NCI-H226 (cell line): Measurements from ENCODE around the gene PAK5.

Experiments used
- DNase-seq: peaks from one replicate; pipeline ENCODE4 v3.0.0-alpha.2; 2015

PAK5 gene

GRCh38 chr20:9838378-9839295, at the start of gene PAK5:
TSS of gene PAK5 (minus strand) at chr20:9839076. CDS start at chr20:9644328, 194,748 bp downstream.
- DNase-seq: no peak

DNA sequence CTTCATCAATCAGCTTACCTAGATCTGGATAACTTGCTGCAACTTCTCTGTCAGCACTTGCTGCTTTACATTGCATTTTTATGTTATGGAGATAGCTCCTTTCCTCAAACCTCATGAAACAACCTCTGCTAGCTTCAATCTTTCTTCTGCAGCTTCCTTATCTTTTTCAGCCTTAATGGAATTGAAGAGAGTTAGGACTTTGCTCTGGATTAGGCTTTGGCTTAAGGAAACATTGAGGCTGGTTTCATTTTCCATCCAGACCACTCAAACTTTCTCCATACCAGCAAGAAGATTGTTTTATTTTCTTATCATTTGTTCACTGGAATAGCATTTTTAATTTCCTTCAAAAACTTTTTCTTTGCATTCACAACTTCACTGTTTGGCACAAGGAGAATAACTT, 48.8 kb upstream of the PAK5 start:
- DNase-seq: no peak

DNA sequence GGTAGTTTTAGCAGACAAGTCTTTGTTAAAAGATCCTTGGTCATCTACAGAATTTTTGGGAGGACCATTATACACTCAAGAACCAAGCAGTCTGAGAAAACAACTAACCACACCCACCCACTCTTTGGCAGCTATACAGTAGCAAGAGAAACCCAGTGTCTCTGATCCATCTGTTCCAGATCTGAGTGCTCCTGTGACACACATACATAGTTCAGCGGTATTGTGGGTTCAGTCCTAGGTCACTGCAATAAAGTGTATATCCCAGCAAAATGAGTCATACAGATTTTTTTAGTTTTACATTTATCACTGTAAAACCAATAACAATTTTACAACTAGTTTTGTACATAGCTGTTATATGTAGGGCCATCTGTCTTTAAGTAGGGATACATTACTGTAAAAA, 47.4 kb upstream of the PAK5 start:
- DNase-seq: no peak

DNA sequence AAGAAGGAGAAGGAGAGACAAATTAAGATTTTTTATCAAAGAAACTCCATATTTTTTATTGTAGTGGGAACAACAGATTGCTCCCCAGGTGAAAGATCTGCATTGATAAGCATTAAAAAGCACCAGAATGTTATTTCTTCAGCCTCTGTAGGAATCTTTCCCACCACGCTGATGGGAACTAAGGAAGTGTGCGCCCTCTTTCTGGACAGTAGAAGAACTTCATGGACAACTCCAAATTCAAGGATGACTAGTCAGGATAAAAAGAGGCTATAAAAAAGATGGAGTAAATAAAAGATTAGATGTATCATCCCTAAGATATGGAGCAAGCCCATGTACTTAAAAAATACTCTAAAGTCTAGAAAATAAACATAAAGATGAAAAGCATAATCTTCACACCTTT, 45.8 kb upstream of the PAK5 start:
- no peak for DNase-seq

DNA sequence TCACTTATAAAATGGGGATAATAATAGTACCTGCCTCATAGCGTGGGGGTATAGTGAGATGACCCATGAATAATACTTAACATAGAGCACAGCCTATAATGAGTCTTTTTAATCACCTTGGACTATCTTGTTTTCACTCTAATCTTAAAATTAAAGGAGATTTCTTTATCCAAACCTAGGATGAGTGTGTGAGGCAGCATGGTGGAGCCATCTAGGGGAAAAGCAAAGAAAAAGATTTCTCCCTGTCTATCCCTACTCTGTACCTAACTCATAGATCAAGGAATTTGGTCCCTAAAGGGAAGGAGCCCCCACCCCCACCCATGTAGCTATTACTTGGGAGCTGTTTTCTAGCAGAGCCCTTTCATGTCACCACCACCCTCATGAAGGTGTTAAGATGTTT, 45.2 kb upstream of the PAK5 start:
- no peak for DNase-seq

- DNase-seq: no peak
Measured at GRCh38 chr20:9877932-9878495, 39.1 kb upstream of the PAK5 start.

GRCh38 chr20:9867196-9867980, 28.5 kb upstream of the PAK5 start:
- no peak for DNase-seq

DNA sequence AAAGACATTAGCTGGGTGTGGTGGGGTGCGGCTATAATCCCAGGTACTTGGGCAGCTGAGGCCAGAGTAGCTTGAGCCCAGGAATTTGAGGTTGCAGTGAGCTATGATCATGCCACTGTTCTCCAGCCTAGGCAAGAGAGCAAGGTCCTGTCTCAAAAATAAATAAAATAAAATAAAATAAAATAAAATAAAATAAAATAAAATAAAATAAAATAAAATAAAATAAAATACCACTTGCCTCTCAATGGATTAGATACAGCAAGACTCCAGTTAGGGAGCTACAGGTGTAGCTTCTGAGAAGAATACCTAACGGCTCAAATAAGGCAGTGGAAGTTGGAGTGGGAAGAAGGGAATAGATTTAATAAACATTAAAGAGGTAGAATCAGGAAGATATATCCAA, 13.7 kb upstream of the PAK5 start:
- DNase-seq: no peak

- DNase-seq: no peak
Measured at GRCh38 chr20:9839626-9840025, 750 bp upstream of the PAK5 start.

- DNase-seq: no peak
Measured at GRCh38 chr20:9838035-9838377, 870 bp downstream of the PAK5 start.

GRCh38 chr20:9837634-9838033, 1.2 kb downstream of the PAK5 start:
- DNase-seq: no peak

DNA sequence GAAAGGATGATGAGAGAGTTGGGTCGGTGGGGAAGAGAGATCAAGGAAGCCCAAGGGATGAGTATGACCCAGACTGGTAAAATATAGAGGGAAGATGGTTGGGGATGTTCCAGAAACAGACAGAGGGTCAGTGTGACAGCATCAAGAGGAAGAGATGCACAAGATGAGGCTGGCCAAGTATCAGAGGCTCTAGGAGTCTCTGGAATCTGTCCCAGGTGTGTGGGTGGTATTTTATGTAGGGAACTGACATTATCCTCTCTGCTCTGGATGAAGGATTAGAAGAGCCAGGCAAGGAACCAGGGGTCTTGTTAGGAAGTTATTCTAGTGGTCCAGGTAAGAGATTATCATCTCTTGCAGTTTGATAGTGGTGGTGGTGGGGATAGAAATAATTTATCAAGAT, 3.6 kb downstream of the PAK5 start:
- DNase-seq: no peak

DNA sequence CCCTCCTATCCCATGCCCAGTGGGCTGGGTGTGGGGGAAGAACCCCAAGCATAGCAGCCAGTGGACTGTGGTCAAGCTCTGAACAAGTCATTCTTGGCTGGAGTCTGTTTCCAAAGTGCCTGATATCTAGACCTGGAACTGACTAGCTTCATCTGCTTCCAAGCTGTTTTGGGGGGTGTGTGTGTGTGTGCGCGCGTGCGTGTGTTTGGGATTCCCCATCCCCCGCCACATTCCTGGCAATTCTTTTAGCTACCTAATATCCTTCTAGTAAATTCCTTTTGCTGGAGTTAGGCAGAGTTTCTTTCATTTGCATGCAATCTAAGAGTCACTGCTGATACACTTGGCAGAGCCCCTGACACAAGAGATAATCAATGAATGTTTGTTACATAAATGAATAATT, 7.8 kb downstream of the PAK5 start:
- DNase-seq: no peak

DNA sequence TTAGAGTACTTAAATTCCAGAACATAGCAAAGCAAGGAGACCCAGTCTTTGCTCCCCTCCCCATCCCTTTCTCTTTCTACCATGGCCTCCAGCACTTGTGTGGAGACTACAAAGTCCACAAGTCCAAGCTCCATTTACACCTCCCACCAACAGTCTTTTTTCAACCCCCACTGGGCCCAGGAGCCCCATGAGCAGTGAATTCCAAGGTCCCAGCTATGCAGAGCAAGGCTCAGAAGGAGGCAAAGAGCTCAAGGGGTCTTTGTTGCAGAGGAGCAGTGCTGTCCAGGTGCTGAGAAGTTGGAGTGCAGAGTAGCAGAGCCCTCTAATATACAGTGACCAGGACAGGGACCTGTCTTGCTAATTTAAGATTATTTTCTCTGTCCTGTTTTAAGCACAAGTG, 9.0 kb downstream of the PAK5 start:
- no peak for DNase-seq

DNA sequence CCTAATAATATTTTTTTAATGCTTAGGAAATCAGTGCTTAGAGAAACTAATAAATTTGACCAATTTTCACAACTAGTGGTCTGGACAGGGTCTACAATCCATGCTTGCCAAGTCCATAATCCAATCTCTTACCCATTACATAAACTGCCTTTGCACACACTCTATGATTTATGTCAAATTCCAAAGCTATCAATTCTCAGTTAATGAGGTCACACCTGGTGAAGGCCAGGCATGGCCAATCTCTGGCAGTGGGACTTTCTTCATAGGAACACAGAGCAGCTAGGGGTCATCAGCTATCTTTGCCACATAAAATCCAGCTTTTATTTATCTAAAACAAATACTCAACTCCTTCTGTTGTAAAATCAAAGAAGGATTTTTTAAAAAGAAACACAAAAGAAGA, 21.2 kb downstream of the PAK5 start:
- DNase-seq: no peak

DNA sequence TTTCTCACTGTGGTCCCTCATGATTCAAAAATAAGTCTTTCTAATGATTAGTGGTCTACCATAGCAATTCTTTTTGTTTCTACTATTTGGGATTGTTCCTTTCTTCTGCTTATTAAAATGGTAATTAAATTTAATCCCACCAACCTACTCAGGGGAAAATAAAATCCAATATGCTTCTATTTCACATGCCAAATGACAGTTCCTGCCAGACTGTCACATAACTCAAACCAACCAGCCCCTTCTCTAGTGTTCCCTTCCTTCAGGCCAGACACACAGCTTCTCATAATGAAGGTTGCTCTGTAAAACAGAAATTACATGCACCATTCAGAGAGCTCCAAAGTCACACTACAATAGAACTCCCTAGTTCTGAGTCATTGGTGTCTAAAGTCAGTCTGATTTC, 23.2 kb downstream of the PAK5 start:
- no peak for DNase-seq

- no peak for DNase-seq
Measured at GRCh38 chr20:9810738-9811137, 28.1 kb downstream of the PAK5 start.

- no peak for DNase-seq
Measured at GRCh38 chr20:9809271-9809670, 29.6 kb downstream of the PAK5 start.

- DNase-seq: no peak
Measured at GRCh38 chr20:9808166-9808565, 30.7 kb downstream of the PAK5 start.

DNA sequence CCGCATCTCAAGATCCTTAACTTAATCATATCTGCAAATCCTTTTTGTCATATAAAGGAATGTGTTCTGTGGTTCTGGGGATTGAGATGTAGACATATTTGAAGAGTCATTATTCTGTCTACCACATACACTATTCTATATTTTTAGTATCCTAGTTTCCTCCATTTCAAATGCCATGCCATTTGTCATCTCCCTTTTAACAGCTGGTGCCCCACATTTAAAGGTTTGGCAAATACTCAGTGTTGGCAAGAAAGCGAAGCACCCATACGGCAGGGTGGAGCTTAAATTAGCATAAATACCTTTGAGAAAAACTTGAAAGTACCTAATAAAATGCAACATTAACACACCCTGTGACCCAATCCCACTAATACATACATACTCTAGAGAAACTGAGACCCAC, 31.7 kb downstream of the PAK5 start:
- DNase-seq: no peak

GRCh38 chr20:9800421-9800820, 38.5 kb downstream of the PAK5 start:
- DNase-seq: no peak

DNA sequence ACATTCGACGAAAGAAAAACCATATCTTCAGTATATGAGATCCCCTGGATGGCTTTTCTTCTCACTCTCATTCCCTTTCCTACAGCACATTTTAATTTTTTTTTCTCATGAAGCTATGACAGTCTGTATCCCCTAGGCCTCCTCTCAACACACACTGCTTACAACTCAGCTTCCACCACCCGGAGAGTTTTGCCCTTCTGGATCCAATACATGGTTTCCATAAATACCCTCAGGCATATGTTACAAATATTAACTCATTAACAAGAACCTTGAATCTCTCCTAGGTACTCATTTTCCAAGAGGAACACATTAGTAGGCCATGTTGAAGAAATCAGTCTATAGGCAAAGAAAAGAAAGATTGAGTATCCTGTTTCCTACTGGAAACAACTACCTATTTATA, 44.0 kb downstream of the PAK5 start:
- DNase-seq: no peak

DNA sequence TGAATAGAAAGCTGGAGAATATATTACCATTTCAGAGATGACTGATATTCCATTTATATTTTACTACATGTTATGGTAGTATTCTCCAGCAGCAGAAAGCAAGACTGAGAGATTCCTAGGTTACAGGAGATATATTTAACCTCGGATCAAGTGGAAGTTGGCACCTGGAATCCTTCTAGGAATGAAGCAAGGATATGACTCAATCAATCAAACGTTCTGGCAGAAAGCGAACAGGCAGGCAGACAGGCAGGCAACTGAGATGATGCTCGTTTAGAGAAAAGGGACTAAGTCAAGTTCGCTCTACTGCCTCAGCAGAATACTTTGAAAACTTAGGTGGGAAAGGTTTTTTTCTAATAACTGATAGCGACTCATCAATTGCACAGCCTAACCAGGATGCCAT, 46.2 kb downstream of the PAK5 start:
- no peak for DNase-seq

GRCh38 chr20:9789131-9789530, 49.7 kb downstream of the PAK5 start:
- DNase-seq: no peak
